Astrocyte (in vitro differentiated cells and primary cell): ENCODE measurements around the gene FOLR2. TPM values are rescaled to one million over a fixed set of nuclear protein-coding genes. Genes with fewer than 3 reads are reported as not detected.
A peak's percentile ranks its signal among the peaks of the same experiment; 100 is the strongest.

ENCODE experiments used
- DNase-seq: peaks from one replicate; pipeline ENCODE4 v3.0.0-alpha.2; 2010; ENCODE audit warnings: low read depth
- FAIRE-seq: peaks from 2 replicates; lab custom pipeline; 2011; peaks lifted over from hg19 to GRCh38; lab: Jason Lieb, UNC
- H2AFZ ChIP-seq: 2 replicates; pipeline ENCODE4 v1.6.0; 2012; ENCODE audit warnings: low read depth, low read length, inconsistent platforms
- H3K27ac ChIP-seq: 2 replicates; pipeline ENCODE4 v1.5.1; 2011; ENCODE audit warnings: low read depth, low read length, inconsistent platforms
- H3K27me3 ChIP-seq: 2 replicates; pipeline ENCODE4 v1.6.0; 2011; ENCODE audit warnings: low read length, inconsistent platforms; ENCODE audit not compliant: insufficient read depth
- H3K36me3 ChIP-seq: 2 replicates; pipeline ENCODE4 v1.5.1; 2011; ENCODE audit warnings: low read length, inconsistent platforms; ENCODE audit not compliant: insufficient read depth
- H3K4me1 ChIP-seq: 2 replicates; pipeline ENCODE4 v1.5.1; 2011; ENCODE audit warnings: low read length, inconsistent platforms; ENCODE audit not compliant: insufficient read depth
- H3K4me2 ChIP-seq: 2 replicates; pipeline ENCODE4 v1.6.0; 2012; ENCODE audit warnings: low read length, inconsistent platforms
- H3K4me3 ChIP-seq: 2 replicates; pipeline ENCODE4 v1.5.1; 2011; ENCODE audit warnings: low read depth, mild to moderate bottlenecking, low read length, inconsistent platforms; ENCODE audit not compliant: insufficient read depth
- H3K79me2 ChIP-seq: 2 replicates; pipeline ENCODE4 v1.6.0; 2012; ENCODE audit warnings: mild to moderate bottlenecking, low read length, inconsistent platforms; ENCODE audit not compliant: insufficient read depth
- H3K9ac ChIP-seq: 2 replicates; pipeline ENCODE4 v1.6.0; 2012; ENCODE audit warnings: mild to moderate bottlenecking, low read length, inconsistent platforms
- H3K9me3 ChIP-seq: 2 replicates; pipeline ENCODE4 v1.5.1; 2012; ENCODE audit warnings: low read depth, mild to moderate bottlenecking, low read length, inconsistent platforms; ENCODE audit not compliant: insufficient read depth
- H4K20me1 ChIP-seq: 2 replicates; pipeline ENCODE4 v1.6.0; 2012; ENCODE audit warnings: low read length, inconsistent platforms; ENCODE audit not compliant: insufficient read depth
- H3K27ac Mint-ChIP-seq: one replicate; pipeline ENCODE4 v1.8.0; 2021; ENCODE audit warnings: mild to moderate bottlenecking, mixed read lengths; ENCODE audit not compliant: unreplicated experiment
- H3K27me3 Mint-ChIP-seq: one replicate; pipeline ENCODE4 v1.8.0; 2021; ENCODE audit warnings: low read depth, mixed read lengths; ENCODE audit not compliant: unreplicated experiment
- H3K36me3 Mint-ChIP-seq: one replicate; pipeline ENCODE4 v1.8.0; 2021; ENCODE audit warnings: low read depth, mixed read lengths; ENCODE audit not compliant: unreplicated experiment
- H3K4me1 Mint-ChIP-seq: one replicate; pipeline ENCODE4 v1.8.0; 2021; ENCODE audit warnings: low read depth, mixed read lengths; ENCODE audit not compliant: unreplicated experiment
- H3K4me3 Mint-ChIP-seq: one replicate; pipeline ENCODE4 v1.8.0; 2021; ENCODE audit warnings: mild to moderate bottlenecking, moderate library complexity, mixed read lengths; ENCODE audit not compliant: unreplicated experiment
- H3K9me3 Mint-ChIP-seq: one replicate; pipeline ENCODE4 v1.8.0; 2021; ENCODE audit warnings: mild to moderate bottlenecking, mixed read lengths; ENCODE audit not compliant: unreplicated experiment
- EZH2 ChIP-seq: IDR thresholded peaks from 2 replicates; pipeline ENCODE4 v1.6.1; 2012; ENCODE audit warnings: mild to moderate bottlenecking, low read length, inconsistent platforms; ENCODE audit not compliant: insufficient read depth
- total RNA-seq: library from RNA; stranded (reverse); gene quantifications from 2 replicates; pipeline ENCODE4 v1.2.1, GENCODE V29; 2021
- TF ChIP-seq, protein P1 (sequence below): IDR thresholded peaks from 2 replicates; pipeline ENCODE4 v1.5.1; 2011; ENCODE audit warnings: low read depth, mild to moderate bottlenecking, inconsistent platforms, low read length, moderate library complexity; ENCODE audit not compliant: insufficient read depth

Gene FOLR2
- total RNA-seq, 1 donor from 2014 or later, result not detected

DNA sequence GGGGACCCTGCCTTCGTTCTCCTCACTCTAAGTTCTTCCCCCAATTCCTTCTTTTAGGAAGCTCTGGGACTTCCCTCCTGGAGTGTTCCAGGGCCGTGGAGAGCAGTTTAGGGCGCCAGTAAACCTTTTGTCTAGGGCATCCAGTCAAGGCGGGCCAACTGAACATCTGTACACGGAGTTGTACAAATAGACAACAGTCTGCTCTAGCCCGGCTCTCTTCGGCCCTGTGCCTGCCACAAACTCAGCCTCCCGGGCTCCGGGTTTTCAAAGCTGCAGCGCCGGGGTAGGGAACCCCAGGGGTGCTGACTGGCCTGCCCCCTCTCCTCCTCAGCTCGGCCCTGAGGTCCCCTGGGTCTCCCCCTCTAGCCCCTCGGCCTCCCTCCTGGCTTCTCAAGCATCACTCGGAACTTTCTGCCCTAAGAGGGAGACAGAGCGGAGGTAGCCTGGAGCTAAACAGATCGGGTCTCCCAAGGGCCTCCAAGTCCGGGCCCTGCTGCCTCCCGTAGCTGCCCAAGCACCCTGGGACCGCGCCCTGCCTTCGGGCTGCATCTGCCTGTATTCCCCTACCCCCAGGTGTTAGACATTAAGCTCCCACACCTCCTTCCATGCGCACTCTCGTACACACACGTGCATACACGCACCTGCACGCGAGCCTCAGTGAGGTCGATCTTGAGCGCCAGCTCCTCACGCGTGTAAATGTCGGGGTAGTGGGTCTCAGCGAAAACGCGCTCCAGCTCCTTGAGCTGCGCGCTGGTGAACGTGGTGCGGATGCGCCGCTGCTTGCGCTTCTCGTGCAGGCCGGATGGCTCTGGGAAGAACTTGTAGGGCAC lies 24.1 kb downstream of the FOLR2 start:
- TF ChIP-seq, protein P1, sequence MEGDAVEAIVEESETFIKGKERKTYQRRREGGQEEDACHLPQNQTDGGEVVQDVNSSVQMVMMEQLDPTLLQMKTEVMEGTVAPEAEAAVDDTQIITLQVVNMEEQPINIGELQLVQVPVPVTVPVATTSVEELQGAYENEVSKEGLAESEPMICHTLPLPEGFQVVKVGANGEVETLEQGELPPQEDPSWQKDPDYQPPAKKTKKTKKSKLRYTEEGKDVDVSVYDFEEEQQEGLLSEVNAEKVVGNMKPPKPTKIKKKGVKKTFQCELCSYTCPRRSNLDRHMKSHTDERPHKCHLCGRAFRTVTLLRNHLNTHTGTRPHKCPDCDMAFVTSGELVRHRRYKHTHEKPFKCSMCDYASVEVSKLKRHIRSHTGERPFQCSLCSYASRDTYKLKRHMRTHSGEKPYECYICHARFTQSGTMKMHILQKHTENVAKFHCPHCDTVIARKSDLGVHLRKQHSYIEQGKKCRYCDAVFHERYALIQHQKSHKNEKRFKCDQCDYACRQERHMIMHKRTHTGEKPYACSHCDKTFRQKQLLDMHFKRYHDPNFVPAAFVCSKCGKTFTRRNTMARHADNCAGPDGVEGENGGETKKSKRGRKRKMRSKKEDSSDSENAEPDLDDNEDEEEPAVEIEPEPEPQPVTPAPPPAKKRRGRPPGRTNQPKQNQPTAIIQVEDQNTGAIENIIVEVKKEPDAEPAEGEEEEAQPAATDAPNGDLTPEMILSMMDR, result no peak
- no peak for TF ChIP-seq EZH2
- Histone ChIP-seq H3K4me3 (no peak overlapping the region), H2AFZ (no peak overlapping the region), H4K20me1 (peaks cover 44% of the 10 kb centered on the region), H3K9me3 (no peaks in the 10 kb centered on the region), H3K79me2 (no peaks in the 10 kb centered on the region), H3K36me3 (peaks cover 5% of the 10 kb centered on the region), H3K27ac (no peak overlapping the region), H3K9ac (no peak overlapping the region), H3K4me2 (peak overlapping the region; percentile 85), H3K27me3 (peaks cover 51% of the 10 kb centered on the region), H3K4me1 (peaks cover 26% of the 10 kb centered on the region)
- Mint-ChIP-seq H3K27me3 (peaks cover 40% of the 10 kb centered on the region), H3K36me3 (peaks cover 10% of the 10 kb centered on the region), H3K4me3 (peak overlapping the region; percentile 84), H3K27ac (peak overlapping the region; percentile 79), H3K4me1 (peaks cover 15% of the 10 kb centered on the region), H3K9me3 (peaks cover 17% of the 10 kb centered on the region)
- FAIRE-seq (no peak), DNase-seq (no peak)

DNA sequence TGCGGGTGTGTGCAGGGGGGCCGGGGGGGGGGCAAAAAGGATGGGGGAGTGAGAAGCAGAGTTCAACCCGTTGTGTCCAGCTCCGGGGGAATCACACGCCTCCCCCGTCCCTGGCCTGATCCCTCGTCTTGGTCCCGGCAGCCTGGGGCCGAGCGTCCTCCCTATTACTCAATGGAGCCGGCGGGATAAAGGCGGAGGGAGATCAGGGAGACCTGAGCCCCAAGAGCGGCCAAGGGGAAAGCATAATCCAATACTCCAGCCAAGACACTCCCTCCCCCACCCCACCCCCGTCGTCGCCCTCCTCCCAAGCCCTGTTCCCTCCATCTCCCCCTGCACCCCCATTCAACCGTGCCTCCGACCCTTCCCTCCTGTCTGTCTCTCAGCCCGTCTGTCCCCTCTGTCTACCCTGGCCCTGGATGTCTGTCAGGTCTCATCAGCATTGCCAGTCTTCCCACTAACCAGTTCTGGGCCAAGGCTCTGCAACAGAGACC lies 24.7 kb downstream of the FOLR2 start:
- Histone ChIP-seq H3K36me3 (peaks cover under 1% of the 10 kb centered on the region), H3K79me2 (no peaks in the 10 kb centered on the region), H3K4me1 (peaks cover 26% of the 10 kb centered on the region), H2AFZ (no peak overlapping the region), H3K9me3 (no peaks in the 10 kb centered on the region), H3K27ac (no peak overlapping the region), H3K4me3 (no peak overlapping the region), H3K27me3 (peaks cover 57% of the 10 kb centered on the region), H3K4me2 (peak overlapping the region; percentile 85), H3K9ac (no peak overlapping the region), H4K20me1 (peaks cover 37% of the 10 kb centered on the region)
- Mint-ChIP-seq H3K27me3 (peaks cover 40% of the 10 kb centered on the region), H3K36me3 (peaks cover 10% of the 10 kb centered on the region), H3K4me3 (no peak overlapping the region), H3K9me3 (peaks cover 17% of the 10 kb centered on the region), H3K4me1 (peaks cover 15% of the 10 kb centered on the region), H3K27ac (no peak overlapping the region)
- DNase-seq (no peak), FAIRE-seq (no peak)
- TF ChIP-seq, protein P1, result no peak
- no peak for TF ChIP-seq EZH2

DNA sequence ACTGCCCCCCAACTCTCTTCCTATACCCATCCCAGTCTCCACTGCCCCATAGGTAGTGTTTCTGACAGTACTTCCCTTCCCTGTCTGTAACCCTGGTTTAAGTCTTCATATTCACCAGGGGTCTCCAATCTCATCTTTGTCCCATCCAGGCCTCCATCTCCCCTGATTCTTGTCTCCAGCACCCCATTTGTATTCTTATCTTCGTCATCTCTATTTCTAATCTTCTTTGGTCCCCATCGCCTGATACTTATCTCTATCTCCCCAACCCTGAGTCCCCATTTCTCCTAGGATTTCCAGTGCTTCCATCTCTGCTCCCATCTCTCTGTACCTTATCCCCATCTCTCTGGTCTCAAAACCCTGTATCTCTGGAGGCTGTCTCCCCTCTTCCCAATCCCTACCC lies 25.5 kb downstream of the FOLR2 start:
- H4K20me1 ChIP-seq, result peaks cover 29% of the 10 kb centered on the region
- Mint-ChIP-seq H3K9me3 (peaks cover 17% of the 10 kb centered on the region), H3K27me3 (peaks cover 40% of the 10 kb centered on the region), H3K27ac (peak overlapping the region; percentile 66), H3K4me3 (no peak overlapping the region), H3K4me1 (peaks cover 11% of the 10 kb centered on the region), H3K36me3 (peaks cover 4% of the 10 kb centered on the region)
- no peak overlapping the region for H3K4me3 ChIP-seq
- no peak overlapping the region for H2AFZ ChIP-seq
- H3K79me2 ChIP-seq, result no peaks in the 10 kb centered on the region
- H3K27me3 ChIP-seq, result peaks cover 65% of the 10 kb centered on the region
- no peak overlapping the region for H3K27ac ChIP-seq
- H3K4me1 ChIP-seq, result peaks cover 26% of the 10 kb centered on the region
- H3K4me2 ChIP-seq, result no peak overlapping the region
- DNase-seq, result no peak
- TF ChIP-seq, protein P1, result no peak
- TF ChIP-seq EZH2, result no peak
- no peak overlapping the region for H3K9ac ChIP-seq
- no peak for FAIRE-seq
- H3K36me3 ChIP-seq, result no peaks in the 10 kb centered on the region
- H3K9me3 ChIP-seq, result no peaks in the 10 kb centered on the region
